Esophagus (tissue), 2 donors: ENCODE data around the gene TBC1D2B. TPM values are rescaled to one million over a fixed set of nuclear protein-coding genes. Genes with fewer than 3 reads are reported as not detected.
"Not testable (repeated sequence)": the region's sequence is repeated elsewhere in the genome, so short reads cannot be mapped to it uniquely, and the experiment has no call there.

ENCODE experiments used
- H3K27ac ChIP-seq, 2 donors: one replicate each; pipeline ENCODE4 v1.5.1; 2013; ENCODE audit warnings: low read depth in 2 of 2, mild to moderate bottlenecking in 2 of 2, inconsistent platforms in 1 of 2, low read length in 1 of 2, moderate library complexity in 1 of 2
- H3K27me3 ChIP-seq, 2 donors: one replicate each; pipeline ENCODE4 v1.6.1; 2013; ENCODE audit warnings: low read length in 2 of 2, control low read depth in 1 of 2, mild to moderate bottlenecking in 1 of 2; ENCODE audit not compliant: insufficient read depth in 2 of 2, control insufficient read depth in 1 of 2
- H3K36me3 ChIP-seq, 2 donors: one replicate each; pipeline ENCODE4 v1.6.1; 2013; ENCODE audit warnings: low read length in 1 of 2; ENCODE audit not compliant: control insufficient read depth in 2 of 2, insufficient read depth in 2 of 2
- H3K4me1 ChIP-seq, 2 donors: one replicate each; pipeline ENCODE4 v1.6.1; 2013; ENCODE audit warnings: low read length in 1 of 2; ENCODE audit not compliant: control insufficient read depth in 2 of 2, insufficient read depth in 2 of 2
- H3K4me3 ChIP-seq, 2 donors: one replicate each; pipeline ENCODE4 v1.5.1; 2013; ENCODE audit warnings: low read length in 2 of 2, mild to moderate bottlenecking in 2 of 2, low read depth in 1 of 2, moderate library complexity in 1 of 2
- H3K9me3 ChIP-seq, 2 donors: one replicate each; pipeline ENCODE4 v1.6.1; 2013; ENCODE audit warnings: mild to moderate bottlenecking in 2 of 2, low read depth in 1 of 2, low read length in 1 of 2, moderate library complexity in 1 of 2; ENCODE audit not compliant: control insufficient read depth in 2 of 2, insufficient read depth in 1 of 2
- WGBS, 2 donors: extraction: QIAGEN DNeasy Blood & Tissue Kit; methylation state at CpG; one replicate each; pipeline ENCODE4 v1.1.7; 2013; 5-methylcytosine and 5-hydroxymethylcytosine counted together
- polyA plus RNA-seq, 2 donors: library from polyadenylated mRNA; stranded (reverse); fragments of 200-250 nt; gene quantifications; one replicate each; pipeline ENCODE4 v1.2.3, GENCODE V29; 2013
- donor health status: healthy with polysubstance abuse.
- donor health status: Bipolar disorder and iron deficiency.

Gene TBC1D2B
- polyA plus RNA-seq, 2 donors: 5.1 to 7.0 TPM

DNA sequence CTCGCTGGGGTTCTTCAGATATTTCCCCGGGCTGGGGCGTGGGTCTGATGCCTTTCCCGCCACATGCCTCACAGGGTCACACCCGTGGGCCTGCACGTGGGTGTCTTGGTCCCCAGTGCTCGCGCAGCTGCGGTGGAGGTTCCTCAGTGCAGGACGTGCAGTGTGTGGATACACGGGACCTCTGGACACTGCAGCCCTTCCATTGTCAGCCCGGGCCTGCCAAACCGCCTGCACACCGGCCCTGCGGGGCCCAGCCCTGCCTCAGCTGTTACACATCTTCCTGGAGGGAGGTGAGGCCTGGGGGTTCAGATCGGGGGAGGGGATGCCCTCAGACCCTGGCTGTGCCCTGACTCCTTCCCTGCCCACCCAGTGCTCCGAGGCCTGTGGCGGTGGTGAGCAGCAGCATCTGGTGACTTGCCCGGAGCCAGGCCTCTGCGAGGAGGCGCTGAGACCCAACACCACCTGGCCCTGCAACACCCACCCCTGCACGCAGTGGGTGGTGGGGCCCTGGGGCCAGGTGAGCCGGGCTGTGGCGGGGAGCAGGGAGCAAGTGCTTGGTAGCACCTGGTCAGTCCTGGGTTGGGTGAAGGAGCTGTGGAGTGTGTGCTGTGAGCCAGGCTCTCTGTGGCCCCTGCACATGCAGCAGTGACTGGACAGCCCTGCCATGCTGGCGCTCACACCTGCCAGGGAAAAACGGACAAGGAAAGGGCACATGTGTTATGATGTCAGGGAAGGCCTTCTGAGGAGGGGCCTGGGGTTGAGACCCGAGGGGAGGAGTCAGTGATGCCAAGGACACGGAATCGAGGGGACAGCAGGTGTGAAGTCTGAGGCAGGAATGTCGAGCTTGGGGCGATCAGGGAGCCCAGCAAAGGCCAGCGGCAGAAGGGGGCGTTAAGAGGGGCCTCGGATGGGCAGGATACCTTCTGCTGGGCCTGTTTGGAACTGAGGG lies 88.9 kb downstream of the TBC1D2B start:
- 65 to 67% methylated on average over 34 of the region's 34 CpGs for WGBS, 2 donors
- no peak overlapping the region for H3K4me3 ChIP-seq
- no peaks in the 10 kb centered on the region for H3K9me3 ChIP-seq
- peaks cover 9 to 45% of the 10 kb centered on the region in 2 donors for H3K4me1 ChIP-seq
- H3K36me3 ChIP-seq: no peaks in the 10 kb centered on the region
- H3K27ac ChIP-seq: no peak overlapping the region
- no peaks in the 10 kb centered on the region for H3K27me3 ChIP-seq

DNA sequence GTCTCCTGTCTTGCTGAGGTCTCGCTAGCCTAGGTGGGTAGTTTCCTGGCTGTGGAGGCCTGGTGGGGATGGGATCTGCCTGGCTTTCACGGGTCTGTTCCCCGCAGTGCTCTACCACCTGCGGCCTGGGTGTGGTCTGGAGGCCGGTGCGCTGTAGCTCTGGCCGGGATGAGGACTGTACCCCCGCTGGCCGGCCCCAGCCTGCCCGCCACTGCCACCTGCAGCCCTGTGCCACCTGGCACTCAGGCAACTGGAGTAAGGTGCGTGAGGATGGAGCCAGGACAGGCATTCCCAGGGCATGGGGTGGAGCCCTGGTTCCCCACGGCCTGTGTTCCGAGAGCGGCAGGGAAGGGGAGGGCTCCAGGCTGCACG lies 89.8 kb downstream of the TBC1D2B start:
- H3K4me1 ChIP-seq: peaks cover 3 to 38% of the 10 kb centered on the region in 2 donors
- WGBS, 2 donors: 41 to 50% methylated on average over 10 to 15 of the region's 15 CpGs

DNA sequence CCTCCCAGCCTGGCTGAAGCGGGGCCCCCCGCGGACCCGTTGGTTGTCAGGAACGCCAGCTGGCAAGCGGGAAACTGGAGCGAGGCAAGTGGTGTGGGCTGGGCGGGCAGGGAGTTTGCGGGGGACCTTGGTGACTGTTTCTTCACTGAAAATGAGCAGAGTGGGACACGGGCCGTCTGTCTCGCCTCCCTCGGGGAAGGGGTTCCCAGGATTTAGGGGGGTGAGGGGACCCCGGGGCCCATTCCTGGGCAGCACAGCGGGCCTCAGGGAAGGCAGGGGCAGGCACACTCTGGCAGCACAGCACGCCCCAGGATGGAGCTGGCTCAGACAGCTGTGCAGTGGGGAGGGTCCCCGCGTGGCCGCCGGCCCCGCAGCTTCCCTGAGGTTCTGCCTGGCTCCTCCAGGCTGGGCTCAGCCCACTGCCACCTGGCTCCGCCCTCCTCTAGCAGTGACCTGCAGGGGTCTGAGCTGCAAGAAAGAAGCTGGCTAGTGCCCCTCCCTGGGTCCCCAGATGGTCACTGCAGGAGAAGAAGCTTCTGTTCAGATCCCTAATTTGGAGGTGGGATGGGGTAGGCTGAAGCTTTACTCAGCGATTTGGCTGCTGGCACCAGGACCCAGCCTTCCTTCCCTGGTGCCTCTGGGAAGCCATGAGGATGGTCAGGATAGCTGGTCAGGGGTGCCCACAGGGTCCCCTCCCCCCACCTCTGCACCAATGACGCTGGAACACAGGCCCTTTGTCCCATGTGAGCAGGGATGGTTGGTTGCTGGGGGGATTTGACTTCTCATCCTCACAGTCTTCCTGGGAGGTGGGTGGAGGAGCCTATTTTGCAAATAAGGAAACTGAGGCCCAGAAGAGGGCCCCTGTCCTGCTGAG lies 90.4 kb downstream of the TBC1D2B start:
- no peaks in the 10 kb centered on the region for H3K9me3 ChIP-seq
- 60 to 61% methylated on average over 24 of the region's 24 CpGs for whole genome bisulfite sequencing, 2 donors
- peaks cover 3 to 34% of the 10 kb centered on the region in 2 donors for H3K4me1 ChIP-seq
- H3K27me3 ChIP-seq: no peaks in the 10 kb centered on the region
- H3K27ac ChIP-seq: no peak overlapping the region
- no peak overlapping the region for H3K4me3 ChIP-seq
- H3K36me3 ChIP-seq: no peaks in the 10 kb centered on the region

More for the DNA sequence above, 89.8 kb downstream of the TBC1D2B start:
- H3K4me3 ChIP-seq, H3K9me3 ChIP-seq, H3K27me3 ChIP-seq, H3K36me3 ChIP-seq, H3K27ac ChIP-seq: not testable (repeated sequence)

DNA sequence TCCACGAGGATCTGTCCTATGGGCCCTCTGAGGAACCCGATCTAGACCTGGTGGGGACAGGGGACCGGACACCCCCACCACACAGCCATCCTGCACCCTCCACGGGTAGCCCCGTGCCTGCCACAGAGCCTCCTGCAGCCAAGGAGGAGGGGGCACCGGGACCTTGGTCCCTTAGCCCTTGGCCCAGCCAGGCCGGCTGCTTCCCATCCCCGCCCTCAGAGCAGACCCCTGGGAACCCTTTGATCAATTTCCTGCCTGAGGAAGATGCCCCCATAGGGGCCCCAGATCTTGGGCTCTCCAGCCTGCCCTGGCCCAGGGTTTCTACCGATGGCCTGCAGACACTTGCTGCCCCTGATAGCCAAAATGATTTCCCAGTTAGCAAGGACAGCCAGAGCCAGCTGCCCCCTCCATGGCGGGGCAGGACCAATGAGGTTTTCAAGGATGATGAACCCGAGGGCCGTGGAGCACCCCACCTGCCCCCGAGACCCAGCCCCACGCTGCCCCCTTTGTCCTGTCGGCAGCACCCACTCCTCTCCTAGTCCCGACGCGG lies 91.5 kb downstream of the TBC1D2B start:
- no peaks in the 10 kb centered on the region for H3K36me3 ChIP-seq
- 78 to 82% methylated on average over 18 of the region's 18 CpGs for WGBS, 2 donors

DNA sequence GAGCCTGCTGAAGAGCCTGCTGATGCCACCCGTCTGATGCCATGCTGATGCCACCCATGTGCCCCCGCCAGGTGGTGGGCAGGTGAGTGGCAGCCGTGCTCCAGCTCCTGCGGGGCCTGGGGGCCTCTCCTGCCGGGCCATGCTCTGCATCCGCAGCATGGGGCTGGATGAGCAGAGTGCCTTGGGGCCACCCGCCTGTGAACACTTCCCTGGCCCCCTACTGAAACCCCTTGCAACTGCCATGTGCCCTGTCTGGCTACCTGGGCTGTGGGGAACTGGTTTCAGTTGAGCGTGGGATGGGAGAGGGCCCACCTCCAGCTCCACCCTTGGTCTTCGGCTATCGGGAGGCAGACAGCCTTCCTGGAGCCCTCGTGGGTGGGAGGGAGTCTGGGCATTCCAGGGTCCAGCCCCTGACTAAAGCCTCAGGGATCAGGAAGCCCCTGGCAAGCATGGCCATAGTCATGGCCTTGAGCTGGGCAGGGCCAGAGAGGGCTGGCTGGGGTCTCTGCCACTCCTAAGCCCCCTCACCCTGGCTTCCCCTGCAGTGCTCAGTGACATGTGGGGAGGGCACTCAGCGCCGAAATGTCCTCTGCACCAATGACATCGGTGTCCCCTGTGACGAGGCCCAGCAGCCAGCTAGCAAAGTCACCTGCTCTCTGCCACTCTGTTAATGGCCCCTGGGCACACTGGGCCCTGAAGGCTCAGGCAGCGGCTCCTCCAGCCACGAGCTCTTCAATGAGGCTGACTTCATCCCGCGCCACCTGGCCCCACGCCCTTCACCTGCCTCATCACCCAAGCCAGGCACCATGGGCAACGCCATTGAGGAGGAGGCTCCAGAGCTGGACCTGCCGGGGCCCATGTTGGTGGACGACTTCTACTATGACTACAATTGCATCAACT lies 92.2 kb downstream of the TBC1D2B start:
- H3K4me3 ChIP-seq: no peak overlapping the region
- H3K36me3 ChIP-seq: no peaks in the 10 kb centered on the region
- 81 to 90% methylated on average over 22 to 23 of the region's 23 CpGs for WGBS, 2 donors
- no peak overlapping the region for H3K27ac ChIP-seq
- peaks cover 0 to 28% of the 10 kb centered on the region in 2 donors for H3K4me1 ChIP-seq
- H3K9me3 ChIP-seq: no peaks in the 10 kb centered on the region
- no peaks in the 10 kb centered on the region for H3K27me3 ChIP-seq

More for the DNA sequence above, 91.5 kb downstream of the TBC1D2B start:
- Histone ChIP-seq H3K27me3 (no peaks in the 10 kb centered on the region), H3K9me3 (no peaks in the 10 kb centered on the region), H3K4me3 (no peak overlapping the region), H3K27ac (no peak overlapping the region), H3K4me1 (peaks cover 3 to 28% of the 10 kb centered on the region in 2 donors)

DNA sequence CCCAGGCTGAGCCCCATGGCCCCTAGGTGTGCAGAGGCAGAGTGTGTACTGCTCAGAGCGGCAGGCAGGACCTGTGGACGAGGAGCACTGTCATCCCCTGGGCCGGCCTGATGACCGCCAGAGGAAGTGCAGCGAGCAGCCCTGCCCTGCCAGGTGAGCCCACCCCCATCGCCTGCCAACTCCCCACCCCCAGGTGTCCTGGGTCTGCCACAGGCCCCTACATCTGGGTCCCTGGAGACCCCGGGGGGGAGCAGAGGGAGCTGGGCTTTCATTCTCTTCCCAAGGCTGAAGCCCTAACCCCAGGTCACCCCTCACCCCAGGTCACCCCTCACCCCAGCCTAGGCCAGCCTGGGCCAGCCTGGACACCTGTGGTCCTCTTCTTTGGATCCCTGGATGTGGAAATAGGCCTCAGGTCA lies 93.1 kb downstream of the TBC1D2B start:
- H3K4me3 ChIP-seq: no peak overlapping the region
- no peaks in the 10 kb centered on the region for H3K9me3 ChIP-seq
- 68 to 84% methylated on average over 4 to 6 of the region's 7 CpGs for WGBS, 2 donors
- H3K27me3 ChIP-seq: no peaks in the 10 kb centered on the region
- peaks cover 0 to 23% of the 10 kb centered on the region in 2 donors for H3K4me1 ChIP-seq
- H3K27ac ChIP-seq: no peak overlapping the region
- no peaks in the 10 kb centered on the region for H3K36me3 ChIP-seq

DNA sequence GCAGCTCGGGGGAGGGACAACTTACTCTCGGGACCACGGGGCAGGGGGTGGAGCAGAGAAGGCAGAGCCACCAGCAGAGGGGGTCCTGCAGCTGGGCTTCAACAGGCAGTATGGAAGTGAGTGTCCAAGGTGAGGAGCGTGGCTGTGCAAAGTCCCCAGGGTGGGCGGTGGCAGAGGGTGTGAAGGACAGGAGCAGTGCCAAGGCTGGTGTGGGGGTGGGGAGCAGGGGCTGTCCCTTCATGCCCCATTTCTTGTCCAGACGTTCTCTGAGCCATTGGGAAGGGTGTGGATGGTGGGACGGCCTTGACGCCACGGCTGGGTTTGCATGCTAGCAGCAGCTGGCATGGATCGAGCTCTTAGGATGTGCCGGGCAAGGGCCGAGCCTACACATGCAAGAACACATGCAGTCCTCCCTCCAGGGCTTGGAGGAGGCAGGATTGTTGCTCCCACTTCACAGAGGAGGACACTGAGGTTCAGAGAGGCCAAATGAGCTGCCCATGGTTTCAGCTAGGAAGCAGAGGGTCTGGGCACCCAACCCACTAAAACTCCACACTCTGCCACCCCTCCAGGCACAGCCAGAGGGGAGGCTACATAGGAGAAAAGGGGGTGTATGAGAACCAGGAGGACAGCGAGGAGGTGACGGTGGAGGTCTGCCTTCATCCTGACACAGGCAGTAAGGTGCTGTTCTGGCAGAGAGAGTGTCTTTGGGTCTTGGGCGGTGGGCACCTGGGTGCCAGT lies 93.6 kb downstream of the TBC1D2B start:
- 35 to 38% methylated on average over 15 of the region's 15 CpGs for WGBS, 2 donors
- Histone ChIP-seq H3K27me3 (no peaks in the 10 kb centered on the region), H3K4me3 (no peak overlapping the region), H3K4me1 (peaks cover 0 to 21% of the 10 kb centered on the region in 2 donors), H3K27ac (no peak overlapping the region), H3K9me3 (no peaks in the 10 kb centered on the region), H3K36me3 (no peaks in the 10 kb centered on the region)

DNA sequence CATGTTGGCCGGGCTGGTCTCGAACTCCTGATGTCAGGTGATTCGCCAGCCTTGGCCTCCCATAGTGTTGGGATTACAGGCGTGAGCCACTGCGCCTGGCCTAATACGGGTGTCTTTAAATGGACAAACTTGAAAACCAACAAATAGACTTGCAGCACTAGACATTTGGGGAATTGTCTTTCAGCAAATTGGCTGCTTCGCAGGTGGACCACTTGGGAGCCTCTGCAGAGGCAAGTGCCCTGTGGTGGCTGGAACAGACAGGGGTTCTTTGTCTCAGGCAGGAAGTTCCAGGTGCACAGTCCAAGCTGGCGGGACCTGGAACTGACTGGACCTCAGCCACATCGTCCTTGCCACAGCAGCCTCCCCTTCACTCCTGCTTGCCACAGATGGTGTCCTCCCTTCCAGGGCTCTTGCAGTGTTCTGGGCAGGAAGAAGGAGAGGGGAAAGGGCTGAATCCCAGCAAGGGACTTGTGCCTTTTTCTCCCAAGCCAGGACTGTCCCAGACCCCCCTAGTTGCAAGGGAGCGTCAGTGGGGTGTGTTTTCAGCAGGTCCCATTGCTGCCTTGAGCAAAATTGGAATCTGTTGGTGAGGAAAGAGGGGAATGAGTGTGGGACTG lies 94.3 kb downstream of the TBC1D2B start:
- Histone ChIP-seq H3K4me1 (peaks cover 0 to 14% of the 10 kb centered on the region in 2 donors), H3K9me3 (no peaks in the 10 kb centered on the region), H3K4me3 (no peak overlapping the region), H3K36me3 (no peaks in the 10 kb centered on the region), H3K27ac (no peak overlapping the region), H3K27me3 (no peaks in the 10 kb centered on the region)
- 71 to 72% methylated on average over 10 of the region's 10 CpGs for WGBS, 2 donors
